ENCODE results near the gene IL1R1. TPM values are rescaled to one million over a fixed set of nuclear protein-coding genes. Genes with fewer than 3 reads are reported as not detected.

The IL1R1 gene
- total and polyA plus RNA-seq, 4 donors = 97.0 to 182 (median 137) TPM

GRCh38 chr2:102197389-102198137 is 55.0 kb downstream of the IL1R1 start:
- WGBS, 2 donors = 70 to 84% methylated on average over 5 of the region's 5 CpGs
- ATAC-seq (ENCODE audit: insufficient read depth, low FRiP score) (no peak), DNase-seq (no peak)
- no peak overlapping the region for H3K27ac ChIP-seq (ENCODE audit: low read depth in 1 of 2, low read length in 1 of 2)
- TF ChIP-seq CTCF (IDR thresholded peaks at IDR 0.05; ENCODE audit: control extremely low read depth, extremely low read depth) = no peak
- H3K4me3 ChIP-seq = no peak overlapping the region
- no peaks in the 10 kb centered on the region for H3K9me3 ChIP-seq (ENCODE audit: control insufficient read depth in 4 of 4, insufficient read depth in 3 of 4, low read length in 3 of 4)
- no peaks in the 10 kb centered on the region for H3K27me3 ChIP-seq (ENCODE audit: control insufficient read depth in 3 of 3, insufficient read depth in 3 of 3, low read length in 2 of 3)
- H3K9ac ChIP-seq (ENCODE audit: insufficient read depth in 1 of 2, low read length in 2 of 2) = no peak overlapping the region
- H3K4me1 ChIP-seq (ENCODE audit: control insufficient read depth in 5 of 5, insufficient read depth in 5 of 5, low read length in 5 of 5) = peaks cover 0 to 1% (median 0%) of the 10 kb centered on the region in 5 donors
- no peaks in the 10 kb centered on the region for H3K36me3 ChIP-seq (ENCODE audit: control insufficient read depth in 4 of 4, insufficient read depth in 4 of 4, low read length in 4 of 4)

GRCh38 chr2:102200539-102200938 is 58.0 kb downstream of the IL1R1 start:
- no peak for DNase-seq
- H3K27me3 ChIP-seq (ENCODE audit: control insufficient read depth in 3 of 3, insufficient read depth in 3 of 3, low read length in 2 of 3) = no peaks in the 10 kb centered on the region
- WGBS, 2 donors = 94 to 98% methylated on average over 1 of the region's 1 CpG
- no peak for ATAC-seq (ENCODE audit: insufficient read depth, low FRiP score)
- TF ChIP-seq CTCF (IDR thresholded peaks at IDR 0.05; ENCODE audit: control extremely low read depth, extremely low read depth) = no peak
- no peak overlapping the region for H3K27ac ChIP-seq (ENCODE audit: low read depth in 1 of 2, low read length in 1 of 2)
- no peaks in the 10 kb centered on the region for H3K36me3 ChIP-seq (ENCODE audit: control insufficient read depth in 4 of 4, insufficient read depth in 4 of 4, low read length in 4 of 4)
- H3K9ac ChIP-seq (ENCODE audit: insufficient read depth in 1 of 2, low read length in 2 of 2) = no peak overlapping the region
- peaks cover 0 to 4% (median 0%) of the 10 kb centered on the region in 4 donors for H3K9me3 ChIP-seq (ENCODE audit: control insufficient read depth in 4 of 4, insufficient read depth in 3 of 4, low read length in 3 of 4)
- no peak overlapping the region for H3K4me3 ChIP-seq
- peaks cover 0 to 1% (median 0%) of the 10 kb centered on the region in 5 donors for H3K4me1 ChIP-seq (ENCODE audit: control insufficient read depth in 5 of 5, insufficient read depth in 5 of 5, low read length in 5 of 5)

- Histone ChIP-seq H3K27me3 (ENCODE audit: control insufficient read depth in 3 of 3, insufficient read depth in 3 of 3, low read length in 2 of 3) (no peaks in the 10 kb centered on the region), H3K36me3 (ENCODE audit: control insufficient read depth in 4 of 4, insufficient read depth in 4 of 4, low read length in 4 of 4) (no peaks in the 10 kb centered on the region), H3K27ac (ENCODE audit: low read depth in 1 of 2, low read length in 1 of 2) (no peak overlapping the region), H3K9ac (ENCODE audit: insufficient read depth in 1 of 2, low read length in 2 of 2) (no peak overlapping the region), H3K9me3 (ENCODE audit: control insufficient read depth in 4 of 4, insufficient read depth in 3 of 4, low read length in 3 of 4) (peaks cover 0 to 4% (median 0%) of the 10 kb centered on the region in 4 donors), H3K4me1 (ENCODE audit: control insufficient read depth in 5 of 5, insufficient read depth in 5 of 5, low read length in 5 of 5) (no peaks in the 10 kb centered on the region), H3K4me3 (no peak overlapping the region)
- ATAC-seq (ENCODE audit: insufficient read depth, low FRiP score) (no peak), DNase-seq (no peak)
- no peak for TF ChIP-seq CTCF (IDR thresholded peaks at IDR 0.05; ENCODE audit: control extremely low read depth, extremely low read depth)
Measured at GRCh38 chr2:102204638-102205037, 62.1 kb downstream of the IL1R1 start.
